HUES6 (cell line): ENCODE results near the gene AGPAT3.

Experiments used
- H3K27ac ChIP-seq: 2 replicates; pipeline ENCODE4 v1.7.0; 2013; ENCODE audit warnings: low read depth, mild to moderate bottlenecking, low read length, inconsistent platforms
- H3K27me3 ChIP-seq: 2 replicates; pipeline ENCODE4 v1.6.1; 2013; ENCODE audit warnings: low read length; ENCODE audit not compliant: control insufficient read depth, insufficient read depth
- H3K36me3 ChIP-seq: 2 replicates; pipeline ENCODE4 v1.6.1; 2013; ENCODE audit warnings: low read length; ENCODE audit not compliant: control insufficient read depth, insufficient read depth
- H3K4me1 ChIP-seq: 2 replicates; pipeline ENCODE4 v1.6.1; 2013; ENCODE audit warnings: low read length; ENCODE audit not compliant: control insufficient read depth, insufficient read depth
- H3K4me3 ChIP-seq: 2 replicates; pipeline ENCODE4 v1.5.1; 2013; ENCODE audit warnings: low read depth, low read length
- H3K9ac ChIP-seq: one replicate; pipeline ENCODE4 v1.6.1; 2013; ENCODE audit warnings: mild to moderate bottlenecking, low read length
- H3K9me3 ChIP-seq: 2 replicates; pipeline ENCODE4 v1.6.1; 2013; ENCODE audit warnings: low read depth, low read length; ENCODE audit not compliant: control insufficient read depth, insufficient read depth

Gene AGPAT3

DNA sequence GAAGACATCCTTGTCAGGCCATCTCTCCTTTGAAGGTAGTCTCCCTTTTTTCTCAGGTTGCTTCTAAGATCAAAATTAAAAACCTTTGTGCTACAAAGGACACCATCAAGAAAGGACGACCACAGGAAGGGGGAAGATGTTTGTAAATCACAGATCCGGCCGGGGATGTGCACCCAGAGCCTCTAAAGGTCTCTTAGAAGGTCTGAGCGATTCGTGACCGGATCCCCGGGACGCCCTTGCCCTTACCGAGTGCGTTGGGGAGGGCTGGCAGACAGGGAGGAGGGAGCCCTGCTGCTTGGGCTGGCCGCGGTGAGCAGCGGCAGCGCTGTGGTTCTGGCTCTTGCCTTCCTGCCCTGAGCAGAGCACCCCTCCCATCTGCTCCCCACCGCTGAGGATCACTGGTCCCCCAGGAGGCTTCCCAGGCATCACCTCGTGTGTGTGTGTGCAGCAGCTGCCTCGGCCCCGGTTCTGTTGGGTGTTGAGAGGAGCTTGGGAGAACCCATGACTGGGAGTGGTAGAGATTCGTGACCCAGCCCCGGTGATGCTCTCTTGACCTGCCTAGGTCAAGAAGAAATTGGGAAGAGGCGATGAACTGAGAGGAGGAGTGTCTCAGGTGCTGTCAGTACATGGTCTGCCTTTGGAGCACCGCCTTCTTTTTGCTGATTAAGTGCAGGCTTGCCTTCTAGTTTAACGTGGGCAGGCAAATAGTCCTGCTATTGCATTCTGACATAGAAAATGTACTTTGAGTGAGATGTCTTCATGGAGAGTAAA is 34.5 kb downstream of the AGPAT3 start:
- no peak overlapping the region for H3K9ac ChIP-seq
- H3K4me3 ChIP-seq = no peak overlapping the region
- no peaks in the 10 kb centered on the region for H3K36me3 ChIP-seq
- no peak overlapping the region for H3K27ac ChIP-seq
- H3K4me1 ChIP-seq = no peaks in the 10 kb centered on the region
- peaks cover 16% of the 10 kb centered on the region; the same call in 1 of the 2 replicates for H3K9me3 ChIP-seq
- no peaks in the 10 kb centered on the region for H3K27me3 ChIP-seq

DNA sequence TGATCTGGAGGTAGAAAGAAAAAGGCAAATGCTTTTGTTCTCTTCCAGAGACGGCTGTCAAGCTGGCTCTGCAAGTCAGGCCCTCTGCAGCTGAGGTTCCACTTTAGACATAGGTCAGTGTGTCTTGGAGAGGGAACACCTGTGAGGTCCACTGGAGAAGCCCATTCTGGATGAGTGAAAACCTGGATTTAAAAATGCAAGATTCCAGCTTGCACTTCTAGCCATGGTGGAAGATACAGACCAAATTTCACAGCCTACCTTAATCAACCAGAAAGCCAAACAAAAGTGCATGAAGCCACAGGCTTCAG is 35.0 kb downstream of the AGPAT3 start:
- Histone ChIP-seq H3K4me3 (no peak overlapping the region), H3K4me1 (no peaks in the 10 kb centered on the region), H3K27me3 (no peaks in the 10 kb centered on the region), H3K36me3 (no peaks in the 10 kb centered on the region), H3K27ac (no peak overlapping the region), H3K9ac (no peak overlapping the region), H3K9me3 (peaks cover 16% of the 10 kb centered on the region; the same call in 1 of the 2 replicates)

- Histone ChIP-seq H3K27me3 (no peaks in the 10 kb centered on the region), H3K27ac (no peak overlapping the region), H3K4me3 (no peak overlapping the region), H3K4me1 (no peaks in the 10 kb centered on the region), H3K36me3 (no peaks in the 10 kb centered on the region), H3K9me3 (peaks cover 16% of the 10 kb centered on the region; the same call in 1 of the 2 replicates), H3K9ac (no peak overlapping the region)
These were observed 35.7 kb downstream of the AGPAT3 start for GRCh38 chr21:43900690-43901089.

- H3K4me3 ChIP-seq = no peak overlapping the region
- no peaks in the 10 kb centered on the region for H3K36me3 ChIP-seq
- H3K4me1 ChIP-seq = no peaks in the 10 kb centered on the region
- H3K27ac ChIP-seq = no peak overlapping the region
- H3K9ac ChIP-seq = no peak overlapping the region
- H3K27me3 ChIP-seq = no peaks in the 10 kb centered on the region
- H3K9me3 ChIP-seq = peaks cover 16% of the 10 kb centered on the region; the same call in 1 of the 2 replicates
These were observed 37.4 kb downstream of the AGPAT3 start for GRCh38 chr21:43902441-43902840.

- Histone ChIP-seq H3K36me3 (no peaks in the 10 kb centered on the region), H3K9me3 (peaks cover 10% of the 10 kb centered on the region; the same call in 1 of the 2 replicates), H3K27me3 (no peaks in the 10 kb centered on the region), H3K4me3 (no peak overlapping the region), H3K9ac (no peak overlapping the region), H3K4me1 (no peaks in the 10 kb centered on the region), H3K27ac (no peak overlapping the region)
These were observed 38.5 kb downstream of the AGPAT3 start for GRCh38 chr21:43903451-43904091.

DNA sequence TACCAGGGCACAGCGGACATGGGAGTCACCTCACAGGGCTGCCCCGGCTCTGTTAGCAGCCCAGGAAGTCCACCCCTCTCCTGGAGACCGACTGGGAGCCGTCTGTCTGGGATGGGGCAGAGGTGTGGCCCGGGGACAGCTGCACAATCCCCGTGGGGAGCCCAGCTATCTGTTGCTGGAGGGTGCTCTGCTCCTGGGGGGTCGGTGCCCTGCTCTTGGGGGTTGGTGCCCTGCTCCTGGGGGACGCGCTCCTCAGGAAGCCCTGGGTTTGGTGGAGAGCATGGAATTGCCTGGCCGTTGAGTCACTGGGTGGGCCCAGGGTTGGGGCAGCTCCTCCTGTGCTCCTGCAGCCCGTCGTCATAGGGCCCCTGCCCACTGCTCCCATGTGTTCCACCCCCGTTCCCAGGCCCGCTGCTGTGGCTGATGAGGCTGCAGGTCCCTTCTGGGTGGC is 39.3 kb downstream of the AGPAT3 start:
- Histone ChIP-seq H3K27ac (no peak overlapping the region), H3K36me3 (no peaks in the 10 kb centered on the region), H3K27me3 (no peaks in the 10 kb centered on the region), H3K4me3 (no peak overlapping the region), H3K4me1 (no peaks in the 10 kb centered on the region), H3K9me3 (0 out of 2 replicates have a peak, but pooled peaks cover 4% of the 10 kb centered on the region), H3K9ac (no peak overlapping the region)

- no peaks in the 10 kb centered on the region for H3K27me3 ChIP-seq
- no peaks in the 10 kb centered on the region for H3K36me3 ChIP-seq
- H3K9me3 ChIP-seq = no peaks in the 10 kb centered on the region
- no peak overlapping the region for H3K27ac ChIP-seq
- no peak overlapping the region for H3K9ac ChIP-seq
- H3K4me3 ChIP-seq = no peak overlapping the region
- H3K4me1 ChIP-seq = peaks cover 8% of the 10 kb centered on the region; the same call in 1 of the 2 replicates
These were observed 40.9 kb downstream of the AGPAT3 start for GRCh38 chr21:43905726-43906455.

DNA sequence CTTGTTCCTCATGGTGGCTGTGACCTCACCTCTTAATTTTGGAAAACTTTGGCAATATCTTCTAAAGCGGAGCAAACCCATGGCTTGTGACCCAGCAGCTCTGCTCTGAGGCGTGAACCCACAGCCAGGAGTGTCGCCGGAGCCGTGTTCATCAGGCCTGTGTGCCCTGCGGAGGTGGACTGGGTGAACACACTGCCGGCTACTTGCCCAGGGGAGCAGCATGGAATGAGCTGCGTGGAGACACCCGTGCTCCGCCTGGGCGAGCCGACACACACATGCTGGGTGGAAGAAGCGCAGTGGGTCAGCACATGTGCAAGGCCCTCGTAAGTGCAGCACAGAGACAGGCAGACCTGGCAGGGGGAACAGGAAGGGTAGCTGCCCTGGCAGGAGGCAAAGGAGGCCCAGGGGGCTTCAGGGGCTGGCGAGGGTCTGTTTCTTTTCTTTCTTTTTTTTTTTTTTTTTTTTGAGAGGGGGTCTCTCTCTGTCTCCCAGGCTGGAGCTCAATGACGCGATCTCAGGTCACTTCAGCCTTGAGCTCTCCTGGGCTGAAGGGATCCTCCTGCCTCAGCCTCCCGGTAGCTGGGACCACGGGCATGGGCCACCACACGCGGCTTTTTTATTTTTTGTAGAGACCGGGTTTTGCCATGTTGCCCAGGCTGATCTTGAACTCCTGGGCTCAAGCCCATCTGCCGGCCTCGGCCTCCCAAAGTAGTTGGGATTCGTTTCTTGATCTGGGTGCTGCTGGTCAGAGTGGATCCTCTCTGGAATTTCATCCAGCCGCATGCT is 41.8 kb downstream of the AGPAT3 start:
- Histone ChIP-seq H3K4me3 (no peak overlapping the region), H3K36me3 (no peaks in the 10 kb centered on the region), H3K27ac (no peak overlapping the region)

GRCh38 chr21:43907751-43908150 is 42.7 kb downstream of the AGPAT3 start:
- no peak overlapping the region for H3K27ac ChIP-seq
- H3K9ac ChIP-seq = no peak overlapping the region
- H3K4me1 ChIP-seq = peaks cover 8% of the 10 kb centered on the region; the same call in 1 of the 2 replicates
- 0 out of 2 replicates have a peak, but pooled peaks cover 1% of the 10 kb centered on the region for H3K9me3 ChIP-seq
- H3K4me3 ChIP-seq = no peak overlapping the region
- no peaks in the 10 kb centered on the region for H3K36me3 ChIP-seq
- H3K27me3 ChIP-seq = no peaks in the 10 kb centered on the region

More for the DNA sequence above, 41.8 kb downstream of the AGPAT3 start:
- Histone ChIP-seq H3K9ac (no peak overlapping the region), H3K9me3 (no peaks in the 10 kb centered on the region), H3K27me3 (no peaks in the 10 kb centered on the region), H3K4me1 (peaks cover 8% of the 10 kb centered on the region; the same call in 1 of the 2 replicates)

DNA sequence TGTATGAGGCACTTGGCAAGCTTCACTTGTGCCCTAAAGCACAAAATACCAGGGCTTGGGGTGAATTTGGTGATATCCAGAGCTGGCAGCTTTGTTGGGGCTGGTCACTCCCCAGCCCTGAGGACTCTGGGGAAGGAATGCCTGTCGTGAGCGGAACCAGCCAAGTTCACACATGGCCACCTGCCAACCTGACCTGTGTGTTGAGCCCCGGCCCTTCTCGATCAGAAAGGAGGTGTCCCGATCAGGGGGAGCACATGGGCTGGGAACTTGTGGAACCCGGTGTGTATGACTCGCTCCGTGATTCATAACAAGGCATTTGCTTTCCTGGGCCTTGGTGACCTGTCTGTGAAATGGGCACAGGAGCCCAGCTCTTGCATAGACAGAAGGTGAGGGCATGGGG is 43.1 kb downstream of the AGPAT3 start:
- H3K27me3 ChIP-seq = no peaks in the 10 kb centered on the region
- H3K4me3 ChIP-seq = no peak overlapping the region
- H3K4me1 ChIP-seq = peaks cover 8% of the 10 kb centered on the region; the same call in 1 of the 2 replicates
- H3K36me3 ChIP-seq = no peaks in the 10 kb centered on the region
- H3K9ac ChIP-seq = no peak overlapping the region
- H3K9me3 ChIP-seq = 0 out of 2 replicates have a peak, but pooled peaks cover 4% of the 10 kb centered on the region
- no peak overlapping the region for H3K27ac ChIP-seq
